SH-SY5Y (cell line): ENCODE measurements around the gene C9orf78.

ENCODE experiments used
- GATA2 ChIP-seq: IDR thresholded peaks from 2 replicates; pipeline ENCODE4 v1.6.1; 2011; ENCODE audit warnings: mild to moderate bottlenecking, low read depth, low read length
- GATA3 ChIP-seq: IDR thresholded peaks from 2 replicates; pipeline ENCODE4 v1.6.1; 2011; ENCODE audit warnings: low read depth, mild to moderate bottlenecking, low read length, moderate library complexity

DNA sequence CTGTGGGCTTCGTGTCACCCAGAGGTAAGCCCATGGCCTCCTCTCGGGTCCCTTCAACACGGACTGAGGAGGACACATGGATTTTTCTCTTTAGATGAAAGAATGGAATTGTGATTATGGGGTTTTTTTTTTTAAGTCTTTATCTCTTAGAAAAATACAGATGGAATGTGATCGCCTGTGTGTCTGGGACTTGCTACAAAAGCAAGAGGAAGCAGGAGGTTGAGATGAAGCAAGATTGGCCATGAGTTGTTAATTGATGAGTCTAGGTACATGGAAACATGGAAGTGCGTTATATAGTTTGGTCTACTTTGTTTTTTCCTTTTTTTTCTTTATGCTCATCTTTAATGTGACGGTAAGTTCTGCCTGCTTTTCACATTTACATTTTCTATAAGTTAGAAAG lies 14.8 kb upstream of the C9orf78 start:
- no peak for TF ChIP-seq GATA2
- no peak for TF ChIP-seq GATA3
